ENCODE measurements around the gene SPDL1.
A peak's percentile ranks its signal among the peaks of the same experiment; 100 is the strongest.

Gene SPDL1

DNA sequence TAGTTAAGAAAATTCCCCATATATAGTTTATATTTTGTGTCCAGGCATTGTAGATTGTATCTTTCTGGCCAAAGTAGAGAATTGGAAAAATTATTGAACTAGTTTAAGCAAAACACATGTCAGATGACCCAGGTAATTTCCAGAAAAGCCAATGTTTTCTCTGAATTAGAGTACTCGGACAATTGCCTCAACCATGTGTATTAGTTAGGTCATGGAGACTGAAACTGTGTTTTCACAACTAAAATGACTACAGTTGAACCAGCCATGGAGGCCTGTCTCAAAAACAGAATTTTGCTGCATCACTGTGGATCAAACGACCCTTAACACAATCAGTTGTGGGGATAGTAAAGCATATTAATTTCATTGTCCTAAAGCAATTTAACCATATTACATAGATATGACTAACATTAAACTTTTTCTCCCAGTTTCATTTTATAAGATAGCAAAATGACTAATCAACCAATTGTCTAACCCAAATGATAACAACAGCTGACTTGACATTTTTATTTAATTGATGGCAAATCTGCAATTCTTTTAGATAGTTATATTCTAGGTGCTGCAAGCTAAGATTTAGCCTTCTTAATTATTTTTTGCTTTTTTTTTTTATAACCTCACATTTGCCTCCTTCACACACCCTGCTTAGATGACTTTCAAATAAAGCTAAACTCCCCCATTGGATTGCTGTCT, 39.2 kb upstream of the SPDL1 start:
- H3K4me3 ChIP-seq (ENCODE audit: low read depth, low read length), result no peak overlapping the region
- DNase-seq (ENCODE audit: low read depth, low spot score), result no peak
- TF ChIP-seq, protein P1, sequence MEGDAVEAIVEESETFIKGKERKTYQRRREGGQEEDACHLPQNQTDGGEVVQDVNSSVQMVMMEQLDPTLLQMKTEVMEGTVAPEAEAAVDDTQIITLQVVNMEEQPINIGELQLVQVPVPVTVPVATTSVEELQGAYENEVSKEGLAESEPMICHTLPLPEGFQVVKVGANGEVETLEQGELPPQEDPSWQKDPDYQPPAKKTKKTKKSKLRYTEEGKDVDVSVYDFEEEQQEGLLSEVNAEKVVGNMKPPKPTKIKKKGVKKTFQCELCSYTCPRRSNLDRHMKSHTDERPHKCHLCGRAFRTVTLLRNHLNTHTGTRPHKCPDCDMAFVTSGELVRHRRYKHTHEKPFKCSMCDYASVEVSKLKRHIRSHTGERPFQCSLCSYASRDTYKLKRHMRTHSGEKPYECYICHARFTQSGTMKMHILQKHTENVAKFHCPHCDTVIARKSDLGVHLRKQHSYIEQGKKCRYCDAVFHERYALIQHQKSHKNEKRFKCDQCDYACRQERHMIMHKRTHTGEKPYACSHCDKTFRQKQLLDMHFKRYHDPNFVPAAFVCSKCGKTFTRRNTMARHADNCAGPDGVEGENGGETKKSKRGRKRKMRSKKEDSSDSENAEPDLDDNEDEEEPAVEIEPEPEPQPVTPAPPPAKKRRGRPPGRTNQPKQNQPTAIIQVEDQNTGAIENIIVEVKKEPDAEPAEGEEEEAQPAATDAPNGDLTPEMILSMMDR (IDR thresholded peaks at IDR 0.05; ENCODE audit: insufficient read depth, low read length, missing control alignments), result no peak
- ChIA-PET POLR2A (no interaction called here), CTCF (interaction anchor here (1.2 to 2.6 kb wide), 4 partner anchors 12 to 865 kb away, joined by 3 to 8 read pairs (median 6); no protein-coding TSS in a partner anchor)

DNA sequence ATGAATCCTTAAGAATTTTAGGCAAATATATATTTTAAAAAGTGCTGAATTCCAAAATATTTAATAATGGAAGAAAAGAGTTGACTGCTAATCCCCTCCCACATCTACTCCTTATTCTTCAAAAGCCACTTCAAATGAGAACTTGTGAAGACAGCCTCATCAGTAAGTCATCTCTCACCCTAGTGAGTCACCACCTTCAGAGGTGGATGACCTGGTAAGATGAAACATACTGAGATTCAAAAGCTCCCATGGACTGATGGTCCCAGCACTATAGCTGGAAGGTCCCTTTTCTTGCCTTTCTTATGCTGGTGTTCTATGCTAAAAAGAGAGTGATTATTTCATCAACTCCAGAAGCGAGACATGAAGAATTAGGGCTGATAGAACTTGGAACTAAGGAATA, 37.8 kb upstream of the SPDL1 start:
- TF ChIP-seq, protein P1 (IDR thresholded peaks at IDR 0.05; ENCODE audit: insufficient read depth, low read length, missing control alignments), result no peak
- H3K4me3 ChIP-seq (ENCODE audit: low read depth, low read length), result no peak overlapping the region
- CTCF ChIA-PET, result interaction anchor here (0.7 to 4.8 kb wide), 8 partner anchors 9 to 866 kb away, joined by 3 to 27 read pairs (median 4); no protein-coding TSS in a partner anchor
- POLR2A ChIA-PET, result interaction anchor here (0.6 kb wide), 1 partner anchor 115 kb away, joined by 3 read pairs; no protein-coding TSS in a partner anchor
- no peak for DNase-seq (ENCODE audit: low read depth, low spot score)

DNA sequence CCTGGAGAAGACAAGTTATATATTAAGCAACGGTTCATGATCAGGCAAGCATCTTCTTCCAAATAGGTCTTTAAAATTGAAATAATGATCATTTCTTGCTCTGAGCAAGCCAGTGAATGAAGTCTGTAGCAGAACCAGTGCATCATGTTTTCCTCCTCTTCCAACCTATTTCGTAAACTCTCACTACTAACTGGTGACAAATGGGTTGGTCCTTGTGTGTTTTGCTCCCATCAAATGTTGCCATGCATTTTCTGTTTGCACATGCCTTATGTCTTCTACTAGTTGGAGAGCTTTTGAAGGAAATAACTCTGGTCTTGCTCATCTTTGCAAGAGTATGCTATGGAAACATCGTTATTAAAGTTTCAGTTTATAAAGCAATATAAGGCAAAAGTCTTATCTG, 37.2 kb upstream of the SPDL1 start:
- ChIA-PET CTCF (interaction anchor here (1.0 to 4.8 kb wide), 5 partner anchors 14 to 841 kb away, joined by 3 to 27 read pairs (median 4); no protein-coding TSS in a partner anchor), POLR2A (interaction anchor here (0.6 kb wide), 1 partner anchor 116 kb away, joined by 3 read pairs; no protein-coding TSS in a partner anchor)
- DNase-seq (ENCODE audit: low read depth, low spot score), result no peak
- no peak overlapping the region for H3K4me3 ChIP-seq (ENCODE audit: low read depth, low read length)
- TF ChIP-seq, protein P1 (IDR thresholded peaks at IDR 0.05; ENCODE audit: insufficient read depth, low read length, missing control alignments), result no peak

DNA sequence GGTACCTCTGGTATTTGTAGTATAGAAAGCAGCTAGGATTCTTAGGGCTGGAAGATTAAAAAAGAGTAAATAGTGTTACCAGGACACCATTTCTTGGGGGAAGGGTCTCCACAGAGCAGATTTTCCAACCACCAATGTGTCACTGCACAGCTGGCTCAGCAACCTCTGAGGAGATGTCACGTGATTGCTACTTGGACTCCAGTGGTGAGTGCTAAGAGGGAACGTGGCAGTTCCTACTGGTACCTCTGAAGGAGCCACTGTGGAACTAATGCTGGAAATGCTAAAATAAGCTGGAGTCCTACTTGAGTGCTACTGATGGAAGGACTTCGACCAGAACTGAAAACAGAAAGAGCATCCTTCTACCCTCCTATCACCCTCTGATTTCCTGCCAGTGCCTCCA, 36.1 kb upstream of the SPDL1 start:
- no peak for DNase-seq (ENCODE audit: low read depth, low spot score)
- POLR2A ChIA-PET, result no interaction called here

DNA sequence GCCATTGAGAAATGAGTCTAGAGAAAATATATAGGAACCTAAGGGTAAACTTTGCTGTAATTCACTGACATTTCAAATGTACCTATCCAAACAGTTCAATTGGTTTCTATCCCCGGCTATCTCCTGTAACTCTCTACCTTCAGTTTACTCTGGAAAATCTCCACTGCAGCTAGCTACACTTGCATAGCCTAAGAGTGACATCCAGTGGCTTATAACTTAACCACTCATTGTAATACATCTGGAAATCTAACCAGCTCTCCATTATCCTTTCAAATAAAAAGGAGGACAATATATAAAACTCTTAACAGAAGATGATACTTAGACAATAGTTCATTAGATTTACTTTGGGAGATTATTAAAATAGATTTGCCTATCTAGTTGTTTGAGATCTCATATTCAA, 35.3 kb upstream of the SPDL1 start:
- H3K4me3 ChIP-seq (ENCODE audit: low read depth, low read length), result no peak overlapping the region
- POLR2A ChIA-PET, result no interaction called here
- CTCF ChIA-PET, result interaction anchor here (1.0 to 5.3 kb wide), 19 partner anchors 9 to 918 kb away, joined by 3 to 75 read pairs (median 5); no protein-coding TSS in a partner anchor
- TF ChIP-seq, protein P1 (IDR thresholded peaks at IDR 0.05; ENCODE audit: insufficient read depth, low read length, missing control alignments), result peak; percentile 32
- DNase-seq (ENCODE audit: low read depth, low spot score), result no peak

More for the DNA sequence above, 36.1 kb upstream of the SPDL1 start:
- no peak overlapping the region for H3K4me3 ChIP-seq (ENCODE audit: low read depth, low read length)
- CTCF ChIA-PET, result interaction anchor here (0.6 to 5.3 kb wide), 18 partner anchors 9 to 917 kb away, joined by 3 to 75 read pairs (median 4); no protein-coding TSS in a partner anchor
- TF ChIP-seq, protein P1 (IDR thresholded peaks at IDR 0.05; ENCODE audit: insufficient read depth, low read length, missing control alignments), result no peak

DNA sequence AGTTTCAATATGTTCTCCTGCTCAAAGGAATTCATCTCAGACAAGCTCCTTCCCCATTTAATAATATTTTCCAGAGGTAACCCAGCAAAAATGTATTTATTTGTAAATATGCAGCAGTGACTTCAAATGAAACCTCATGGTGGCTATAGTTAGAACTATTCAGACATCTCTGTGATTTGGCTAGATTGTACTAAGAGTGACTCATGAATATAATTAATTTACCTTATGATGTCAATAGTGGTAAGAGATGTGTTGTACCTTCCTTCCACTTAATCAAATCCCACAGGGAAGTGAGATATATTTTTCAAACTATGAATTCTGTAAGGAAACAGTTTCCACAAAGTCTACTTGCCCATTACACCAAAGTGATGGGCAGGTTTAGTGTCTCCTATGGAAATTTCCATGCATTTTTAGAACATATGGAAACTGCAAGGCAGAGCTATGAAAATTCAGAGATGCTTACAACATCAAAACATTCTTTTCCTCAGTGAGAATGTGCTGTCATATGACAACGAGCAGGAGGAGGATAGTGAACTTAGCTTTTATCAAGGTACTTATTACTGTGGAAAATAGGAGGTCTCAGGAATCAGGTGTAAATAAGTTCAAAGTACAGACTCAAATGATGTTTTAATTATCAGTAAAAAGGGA, 34.0 kb upstream of the SPDL1 start:
- no peak for DNase-seq (ENCODE audit: low read depth, low spot score)
- CTCF ChIA-PET, result interaction anchor here (0.7 to 5.3 kb wide), 15 partner anchors 12 to 843 kb away, joined by 3 to 75 read pairs (median 4); no protein-coding TSS in a partner anchor
- TF ChIP-seq, protein P1 (IDR thresholded peaks at IDR 0.05; ENCODE audit: insufficient read depth, low read length, missing control alignments), result no peak

More for the DNA sequence above, 34.0 kb upstream of the SPDL1 start:
- no peak overlapping the region for H3K4me3 ChIP-seq (ENCODE audit: low read depth, low read length)
- POLR2A ChIA-PET, result interaction anchor here (1.0 kb wide), 1 partner anchor 199 kb away, joined by 3 read pairs; no protein-coding TSS in a partner anchor
